Esophagus muscularis mucosa (tissue), 4 donors: ENCODE measurements around the gene NSD2. TPM values are rescaled to one million over a fixed set of nuclear protein-coding genes. Genes with fewer than 3 reads are reported as not detected.

Source experiments
- DNase-seq: peaks from one replicate; pipeline ENCODE4 v3.0.0-alpha.2; 2017; ENCODE audit errors: extremely low spot score
- H3K27ac ChIP-seq, 4 donors: fragments of 200-600 bp; sonication (generic); replicated peaks in 1 of 4; 1 replicate in 3 of 4; 2 replicates in 1 of 4; pipeline ENCODE4 v1.5.1; 2016 to 2019; ENCODE audit warnings: mild to moderate bottlenecking in 1 of 4
- H3K27me3 ChIP-seq, 4 donors: fragments of 200-600 bp; sonication (generic); one replicate each; pipeline versions ENCODE4 v1.5.1 to v1.6.0; 2016 to 2019
- H3K36me3 ChIP-seq, 4 donors: fragments of 200-600 bp; sonication (generic); one replicate each; pipeline ENCODE4 v1.5.1; 2016 to 2019
- H3K4me1 ChIP-seq, 4 donors: fragments of 200-600 bp; sonication (generic); one replicate each; pipeline ENCODE4 v1.5.1; 2016 to 2019
- H3K4me3 ChIP-seq, 4 donors: fragments of 200-600 bp; sonication (generic); 1 replicate in 2 of 4; 2 replicates in 2 of 4; pipeline ENCODE4 v1.5.1; 2016 to 2019; ENCODE audit warnings: mild to moderate bottlenecking in 4 of 4, moderate library complexity in 1 of 4
- H3K9me3 ChIP-seq, 4 donors: fragments of 200-600 bp; sonication (generic); 1 replicate in 3 of 4; 2 replicates in 1 of 4; pipeline ENCODE4 v1.5.1; 2016 to 2019
- EP300 ChIP-seq: sonication (generic); formaldehyde crosslinking; IDR thresholded peaks from one replicate; pipeline ENCODE4 v1.6.1; 2017; ENCODE audit warnings: antibody characterized with exemption
- POLR2A ChIP-seq: fragments of 450-650 bp; IDR thresholded peaks from one replicate; pipeline ENCODE4 v1.6.1; 2017; ENCODE audit warnings: antibody characterized with exemption, moderate library complexity, mild to moderate bottlenecking, low read depth
- POLR2AphosphoS5 ChIP-seq, 2 donors: sonication (generic); formaldehyde crosslinking; IDR thresholded peaks; one replicate each; pipeline ENCODE4 v1.6.1; 2017; ENCODE audit warnings: antibody characterized with exemption in 2 of 2
- WGBS: methylation state at CpG from one replicate; pipeline ENCODE4 v1.1.5; 2018; 5-methylcytosine and 5-hydroxymethylcytosine counted together
- intact Hi-C: fragments of 100-400 bp; cut with DNase I; formaldehyde crosslinking; loops from one replicate; pipeline ENCODE4 v1.15.1; 2023
- total RNA-seq, 4 donors: library from RNA; depleted of rRNA; stranded (reverse); fragments of >200 nt; gene quantifications; one replicate each; pipeline versions ENCODE4 v1.1.0 to v1.2.1, GENCODE V29; 2016
- TF ChIP-seq, protein P1 (sequence below), 3 experiments: fragments of 200-600 bp in 2 of 3; fragments of 450-650 bp in 1 of 3; sonication (generic) in 2 of 3; IDR thresholded peaks; one replicate each; pipeline ENCODE4 v1.5.1; 2017 to 2019; ENCODE audit warnings: antibody characterized with exemption in 3 of 3, mild to moderate bottlenecking in 2 of 3, moderate library complexity in 1 of 3

The NSD2 gene
- total RNA-seq, 4 donors from 2014 or later, result 31.8 to 44.2 (median 37.5) TPM

DNA sequence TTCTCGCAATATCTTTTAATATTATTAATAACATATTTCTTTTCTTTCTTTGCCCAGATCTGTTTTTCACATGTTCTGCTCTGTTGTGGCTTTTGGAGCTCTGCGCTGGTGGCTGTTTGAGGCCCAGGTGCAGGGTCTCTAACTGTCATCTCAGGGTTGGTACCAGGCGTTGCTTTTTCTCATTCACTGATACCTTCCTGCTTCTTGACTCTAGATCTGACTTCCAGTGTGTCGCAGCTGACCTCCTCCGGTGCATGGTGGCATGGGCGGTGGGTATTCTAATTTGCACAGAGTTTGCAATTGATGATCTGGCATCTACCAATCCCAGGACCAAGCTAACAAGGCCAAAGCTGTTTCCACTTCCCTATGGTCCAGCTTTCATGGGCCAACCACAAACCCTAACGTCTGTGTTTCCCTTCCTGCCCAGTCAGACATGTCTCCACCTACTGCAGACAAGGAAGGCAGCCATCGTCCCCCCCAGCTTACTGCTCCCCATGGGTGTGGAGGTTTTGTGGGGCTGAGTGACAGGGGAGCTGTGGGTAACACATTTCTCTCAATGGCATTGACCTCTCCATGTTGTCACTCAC, 40.5 kb upstream of the NSD2 start:
- 85% methylated on average over 8 of the region's 8 CpGs for WGBS
- Histone ChIP-seq H3K4me3 (no peak overlapping the region), H3K36me3 (peaks cover 53 to 79% (median 71%) of the 10 kb centered on the region in 4 donors), H3K27ac (no peak overlapping the region), H3K4me1 (peaks cover 0 to 8% (median 3%) of the 10 kb centered on the region in 4 donors), H3K27me3 (no peaks in the 10 kb centered on the region), H3K9me3 (no peaks in the 10 kb centered on the region)
- TF ChIP-seq, protein P1, sequence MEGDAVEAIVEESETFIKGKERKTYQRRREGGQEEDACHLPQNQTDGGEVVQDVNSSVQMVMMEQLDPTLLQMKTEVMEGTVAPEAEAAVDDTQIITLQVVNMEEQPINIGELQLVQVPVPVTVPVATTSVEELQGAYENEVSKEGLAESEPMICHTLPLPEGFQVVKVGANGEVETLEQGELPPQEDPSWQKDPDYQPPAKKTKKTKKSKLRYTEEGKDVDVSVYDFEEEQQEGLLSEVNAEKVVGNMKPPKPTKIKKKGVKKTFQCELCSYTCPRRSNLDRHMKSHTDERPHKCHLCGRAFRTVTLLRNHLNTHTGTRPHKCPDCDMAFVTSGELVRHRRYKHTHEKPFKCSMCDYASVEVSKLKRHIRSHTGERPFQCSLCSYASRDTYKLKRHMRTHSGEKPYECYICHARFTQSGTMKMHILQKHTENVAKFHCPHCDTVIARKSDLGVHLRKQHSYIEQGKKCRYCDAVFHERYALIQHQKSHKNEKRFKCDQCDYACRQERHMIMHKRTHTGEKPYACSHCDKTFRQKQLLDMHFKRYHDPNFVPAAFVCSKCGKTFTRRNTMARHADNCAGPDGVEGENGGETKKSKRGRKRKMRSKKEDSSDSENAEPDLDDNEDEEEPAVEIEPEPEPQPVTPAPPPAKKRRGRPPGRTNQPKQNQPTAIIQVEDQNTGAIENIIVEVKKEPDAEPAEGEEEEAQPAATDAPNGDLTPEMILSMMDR (IDR thresholded peaks at IDR 0.05), result no peak
- no peak for TF ChIP-seq EP300
- no peak for TF ChIP-seq POLR2AphosphoS5 (IDR thresholded peaks at IDR 0.05)
- no peak for TF ChIP-seq POLR2A
- intact Hi-C loops, result no loop called here
- DNase-seq, result no peak

DNA sequence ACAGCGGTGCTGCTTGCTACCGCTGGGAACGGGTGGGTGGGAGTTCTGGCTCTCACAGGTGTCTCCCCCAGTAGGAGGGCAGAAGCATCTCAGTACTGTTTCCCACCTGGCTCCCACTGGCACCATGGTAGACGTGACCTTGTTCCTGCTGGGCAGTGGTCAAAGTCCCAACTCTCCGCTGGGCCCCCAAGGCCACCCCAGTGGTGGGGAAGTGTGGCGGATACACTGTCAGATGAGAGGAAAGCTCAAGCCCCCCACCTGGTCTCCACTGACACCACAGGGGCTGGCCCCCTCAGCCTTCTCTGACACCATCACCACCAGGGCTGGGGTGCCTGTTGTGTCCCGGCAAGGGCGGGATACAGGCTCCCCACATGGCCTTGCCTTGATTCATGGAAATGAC, 39.9 kb upstream of the NSD2 start:
- 83% methylated on average over 3 of the region's 8 CpGs for WGBS
- no peak for DNase-seq
- Histone ChIP-seq H3K4me3 (no peak overlapping the region), H3K9me3 (no peaks in the 10 kb centered on the region), H3K27me3 (no peaks in the 10 kb centered on the region), H3K4me1 (peaks cover 0 to 8% (median 3%) of the 10 kb centered on the region in 4 donors), H3K36me3 (peaks cover 59 to 79% (median 71%) of the 10 kb centered on the region in 4 donors), H3K27ac (no peak overlapping the region)
- TF ChIP-seq POLR2A (no peak), POLR2AphosphoS5 (IDR thresholded peaks at IDR 0.05) (no peak), EP300 (no peak)
- TF ChIP-seq, protein P1 (IDR thresholded peaks at IDR 0.05), result no peak
- intact Hi-C loops, result no loop called here

DNA sequence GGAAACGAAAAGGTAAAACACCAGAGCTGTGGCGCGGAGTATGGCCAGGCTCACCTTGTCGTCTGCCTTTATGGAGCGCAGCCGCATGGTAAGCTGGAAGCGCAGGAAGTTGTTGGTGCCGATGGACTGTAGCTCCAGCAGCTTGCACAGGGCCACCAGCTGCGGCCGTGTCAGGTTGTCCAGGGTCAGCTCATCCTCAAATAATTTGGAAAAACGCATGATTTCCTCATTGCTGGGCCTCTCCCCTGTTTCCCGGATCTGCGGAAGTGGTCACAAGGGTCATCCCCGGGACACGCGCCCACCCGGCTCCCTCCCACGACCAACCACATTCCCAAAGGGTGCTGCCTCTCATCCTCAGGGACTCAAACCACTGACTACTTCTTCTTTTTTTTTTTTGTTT, 38.5 kb upstream of the NSD2 start:
- DNase-seq, result no peak
- no peak overlapping the region for H3K27ac ChIP-seq
- H3K4me1 ChIP-seq, result peaks cover 0 to 8% (median 3%) of the 10 kb centered on the region in 4 donors
- H3K4me3 ChIP-seq, result no peak overlapping the region
- TF ChIP-seq, protein P1 (IDR thresholded peaks at IDR 0.05), result no peak
- TF ChIP-seq EP300 (no peak), POLR2A (no peak), POLR2AphosphoS5 (IDR thresholded peaks at IDR 0.05) (no peak)
- no peaks in the 10 kb centered on the region for H3K27me3 ChIP-seq
- H3K36me3 ChIP-seq, result peaks cover 63 to 86% (median 75%) of the 10 kb centered on the region in 4 donors
- intact Hi-C loops, result no loop called here
- WGBS, result 88% methylated on average over 12 of the region's 18 CpGs
- no peaks in the 10 kb centered on the region for H3K9me3 ChIP-seq

DNA sequence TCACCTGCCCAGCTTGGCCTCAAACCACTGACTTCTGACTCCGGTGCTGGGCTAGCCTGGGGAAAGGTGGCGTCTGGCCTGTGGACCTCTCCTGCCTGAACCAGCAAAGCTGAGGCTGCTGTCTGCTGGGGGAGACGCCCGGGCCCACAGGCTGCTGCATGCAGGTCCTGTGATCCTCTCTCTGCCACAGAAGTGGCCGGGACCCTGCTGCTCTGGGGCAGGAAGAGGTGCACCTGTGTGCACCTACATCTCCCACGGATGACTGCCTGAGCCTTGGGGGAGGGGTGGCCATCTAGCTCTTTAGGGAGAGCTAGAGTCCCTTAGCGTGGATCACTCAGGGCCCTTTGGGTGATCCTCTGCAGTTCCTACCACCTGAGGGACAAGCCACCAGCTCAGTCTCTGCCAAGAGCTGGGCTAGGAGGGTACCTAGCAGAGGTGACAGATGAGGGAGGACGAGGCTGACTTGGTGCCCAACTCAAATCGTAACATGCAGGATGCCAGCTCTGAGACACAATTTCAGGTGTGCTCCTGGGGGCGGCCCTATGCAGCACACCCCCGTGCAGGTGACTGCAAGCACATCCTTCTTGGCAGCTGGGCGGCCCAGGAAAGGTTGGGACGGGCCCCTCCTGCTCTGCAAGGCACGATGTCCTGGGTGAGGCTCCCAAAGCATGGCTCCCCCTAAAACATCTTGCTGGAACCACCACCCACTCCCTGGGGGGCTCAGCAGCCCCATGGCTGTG, 37.7 kb upstream of the NSD2 start:
- no peaks in the 10 kb centered on the region for H3K9me3 ChIP-seq
- no CpG with 5 or more reads among the region's 14 CpGs for WGBS
- no peaks in the 10 kb centered on the region for H3K27me3 ChIP-seq
- intact Hi-C loops, result no loop called here
- H3K36me3 ChIP-seq, result peaks cover 65 to 93% (median 83%) of the 10 kb centered on the region in 4 donors
- H3K27ac ChIP-seq, result no peak overlapping the region
- no peak overlapping the region for H3K4me3 ChIP-seq
- TF ChIP-seq POLR2AphosphoS5 (IDR thresholded peaks at IDR 0.05) (no peak), EP300 (no peak), POLR2A (no peak)
- TF ChIP-seq, protein P1 (IDR thresholded peaks at IDR 0.05), result no peak
- H3K4me1 ChIP-seq, result peaks cover 0 to 8% (median 3%) of the 10 kb centered on the region in 4 donors
- no peak for DNase-seq
